Neuronal stem cell (in vitro differentiated cells): ENCODE data around the gene PDE5A.
"Not testable (repeated sequence)": the region's sequence is repeated elsewhere in the genome, so short reads cannot be mapped to it uniquely, and the experiment has no call there.

ENCODE experiments used
- DNase-seq: peaks from one replicate; pipeline ENCODE4 v3.0.0-alpha.2; 2013; ENCODE audit warnings: low spot score
- H2AFZ ChIP-seq: one replicate; pipeline ENCODE4 v1.6.1; 2013; ENCODE audit warnings: mild to moderate bottlenecking, low read length, inconsistent platforms
- H2AK5ac ChIP-seq: 2 replicates; pipeline ENCODE4 v1.6.1; 2013; ENCODE audit warnings: low read depth, mild to moderate bottlenecking, inconsistent platforms, low read length, moderate library complexity, mixed read lengths
- H2BK120ac ChIP-seq: 2 replicates; pipeline ENCODE4 v1.6.1; 2013; ENCODE audit warnings: low read depth, mild to moderate bottlenecking, inconsistent platforms, low read length, moderate library complexity, mixed read lengths
- H2BK12ac ChIP-seq: one replicate; pipeline ENCODE4 v1.6.1; 2013; ENCODE audit warnings: low read length, inconsistent platforms
- H2BK15ac ChIP-seq: 2 replicates; pipeline ENCODE4 v1.6.1; 2013; ENCODE audit warnings: mild to moderate bottlenecking, low read length, inconsistent platforms, mixed read lengths
- H2BK5ac ChIP-seq: one replicate; pipeline ENCODE4 v1.6.1; 2013; ENCODE audit warnings: inconsistent platforms, mild to moderate bottlenecking, low read length, moderate library complexity
- H3K14ac ChIP-seq: one replicate; pipeline ENCODE4 v1.6.1; 2013; ENCODE audit warnings: low read length, inconsistent platforms
- H3K18ac ChIP-seq: 2 replicates; pipeline ENCODE4 v1.6.1; 2013; ENCODE audit warnings: low read length, inconsistent platforms
- H3K23ac ChIP-seq: 2 replicates; pipeline ENCODE4 v1.6.1; 2013; ENCODE audit warnings: low read depth, mild to moderate bottlenecking, mixed read lengths, low read length, inconsistent platforms; ENCODE audit not compliant: poor library complexity
- H3K27ac ChIP-seq: replicated peaks from 3 replicates; pipeline ENCODE4 v1.5.1; 2013; ENCODE audit warnings: low read length, inconsistent platforms
- H3K27me3 ChIP-seq, 3 experiments: 2 replicates each; pipeline ENCODE4 v1.6.1; 2013; ENCODE audit warnings: low read length in 3 of 3, mild to moderate bottlenecking in 2 of 3, inconsistent platforms in 1 of 3, low read depth in 1 of 3, mixed read lengths in 1 of 3, moderate library complexity in 1 of 3; ENCODE audit not compliant: control insufficient read depth in 3 of 3, insufficient read depth in 3 of 3
- H3K36me3 ChIP-seq, 2 donors: replicated peaks in 1 of 2; 2 replicates each; pipeline ENCODE4 v1.6.1; 2013; ENCODE audit warnings: low read length in 2 of 2; ENCODE audit not compliant: control insufficient read depth in 2 of 2, insufficient read depth in 2 of 2
- H3K4ac ChIP-seq: 2 replicates; pipeline ENCODE4 v1.6.1; 2013; ENCODE audit warnings: inconsistent platforms, mild to moderate bottlenecking, low read length, moderate library complexity
- H3K4me1 ChIP-seq, 2 donors: 1 replicate in 1 of 2; 2 replicates in 1 of 2; pipeline ENCODE4 v1.6.1; 2013; ENCODE audit warnings: low read length in 2 of 2, low read depth in 1 of 2; ENCODE audit not compliant: control insufficient read depth in 2 of 2, insufficient read depth in 1 of 2
- H3K4me2 ChIP-seq: one replicate; pipeline ENCODE4 v1.6.1; 2013; ENCODE audit warnings: mild to moderate bottlenecking, low read length, inconsistent platforms; ENCODE audit not compliant: insufficient read depth, poor library complexity, severe bottlenecking
- H3K4me3 ChIP-seq, 2 donors: 2 replicates each; pipeline ENCODE4 v1.5.1; 2013; ENCODE audit warnings: low read length in 2 of 2, mild to moderate bottlenecking in 2 of 2, inconsistent platforms in 1 of 2, moderate library complexity in 1 of 2
- H3K79me1 ChIP-seq: one replicate; pipeline ENCODE4 v1.6.1; 2013; ENCODE audit warnings: low read depth, mild to moderate bottlenecking, inconsistent platforms, low read length, moderate library complexity
- H3K9ac ChIP-seq: one replicate; pipeline ENCODE4 v1.6.1; 2013; ENCODE audit warnings: mild to moderate bottlenecking, low read depth, low read length, inconsistent platforms; ENCODE audit not compliant: poor library complexity
- H3K9me3 ChIP-seq, 2 donors: replicated peaks in 1 of 2; 2 replicates each; pipeline versions ENCODE3 to v1.6.1; 2013; ENCODE audit warnings: low read length in 2 of 2, mild to moderate bottlenecking in 2 of 2, inconsistent platforms in 1 of 2, low read depth in 1 of 2, mixed read lengths in 1 of 2, moderate library complexity in 1 of 2; ENCODE audit not compliant: control insufficient read depth in 2 of 2, insufficient read depth in 1 of 2
- H4K8ac ChIP-seq: one replicate; pipeline ENCODE4 v1.6.1; 2013; ENCODE audit warnings: low read depth, mild to moderate bottlenecking, inconsistent platforms, low read length, moderate library complexity
- H4K91ac ChIP-seq: one replicate; pipeline ENCODE4 v1.6.1; 2013; ENCODE audit warnings: low read length, low read depth, mild to moderate bottlenecking, inconsistent platforms; ENCODE audit not compliant: poor library complexity
- WGBS, 2 donors: extraction: QIAGEN DNeasy Blood & Tissue Kit; methylation state at CpG; one replicate each; pipeline ENCODE4 v1.1.7; 2013; ENCODE audit warnings: missing lambda C conversion rate in 2 of 2, mixed read lengths in 1 of 2; ENCODE audit not compliant: insufficient read length in 2 of 2, insufficient replicate concordance in 1 of 2; ENCODE audit errors: extremely low coverage in 2 of 2; 5-methylcytosine and 5-hydroxymethylcytosine counted together

Gene PDE5A

DNA sequence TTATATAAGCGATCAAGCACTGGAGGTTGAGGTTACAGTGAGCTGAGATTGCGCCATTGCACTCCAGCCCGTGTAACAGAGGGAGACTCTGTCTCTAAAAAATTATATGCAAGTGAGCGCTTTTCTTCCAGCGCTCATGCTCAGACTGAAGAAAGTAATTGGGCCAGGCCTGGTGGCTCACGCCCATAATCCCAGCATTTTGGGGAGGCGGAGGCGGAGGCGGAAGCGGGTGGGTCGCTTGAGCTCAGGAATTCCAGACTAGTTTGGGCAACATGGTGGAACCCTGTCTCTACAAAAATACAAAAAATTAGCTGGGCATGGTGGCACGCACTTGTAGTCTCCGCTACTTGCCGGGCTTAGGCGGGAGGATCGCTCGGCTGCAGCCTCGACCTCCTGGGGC, 172.9 kb downstream of the PDE5A start:
- not testable (repeated sequence) for H3K4me1 ChIP-seq, H4K91ac ChIP-seq, H2BK15ac ChIP-seq, H3K79me1 ChIP-seq, H3K18ac ChIP-seq, H2BK5ac ChIP-seq, DNase-seq, H3K36me3 ChIP-seq, H3K4ac ChIP-seq, H4K8ac ChIP-seq, H2AK5ac ChIP-seq, H3K9me3 ChIP-seq, H3K9ac ChIP-seq, H2BK120ac ChIP-seq, H3K4me2 ChIP-seq, H2BK12ac ChIP-seq, H3K23ac ChIP-seq, H3K27ac ChIP-seq, H3K14ac ChIP-seq, H2AFZ ChIP-seq, H3K27me3 ChIP-seq
- WGBS, 2 donors, result no CpG with 5 or more reads among the region's 18 CpGs
- peak overlapping the region in 1 of 2 donors; percentile 34 for H3K4me3 ChIP-seq

DNA sequence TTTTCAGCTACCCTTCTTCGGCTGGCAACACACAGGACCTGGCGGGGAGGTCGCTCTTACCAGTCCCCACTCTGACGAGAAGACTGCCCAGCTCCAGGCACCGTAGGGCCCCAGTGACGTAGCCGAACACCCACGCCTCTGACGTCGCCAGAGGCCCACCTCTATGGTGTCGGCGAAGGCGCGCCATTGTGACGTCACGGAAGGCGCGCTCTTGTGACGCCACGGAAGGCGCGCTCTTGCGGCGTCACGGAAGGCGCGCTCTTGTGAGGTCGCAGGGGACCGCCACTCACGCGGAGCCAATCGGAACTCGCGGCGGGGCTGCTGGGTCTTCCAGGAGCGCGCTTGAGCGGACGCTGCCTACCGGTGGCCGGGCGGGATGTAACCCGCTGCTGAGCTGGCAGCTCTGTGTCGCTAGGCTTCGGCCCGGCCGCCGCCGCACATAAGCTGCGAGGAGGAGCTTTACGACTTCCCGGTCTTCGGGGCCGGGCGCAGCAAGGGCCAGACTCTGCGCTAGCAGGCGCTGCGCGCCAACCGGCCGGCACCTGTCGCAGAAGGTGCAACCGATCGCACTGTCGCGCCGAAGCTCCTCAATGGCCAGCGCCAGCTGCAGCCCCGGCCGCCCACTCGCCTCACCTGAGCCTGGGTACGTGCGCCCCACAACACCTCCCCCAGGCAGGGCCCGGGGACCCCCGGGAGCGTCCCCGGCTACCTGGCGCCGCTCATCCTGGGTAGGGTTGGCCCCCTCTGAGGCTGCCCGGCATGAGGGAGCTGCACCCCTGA, 173.9 kb downstream of the PDE5A start:
- Histone ChIP-seq H2AFZ (peak overlapping the region; percentile 84), H3K23ac (peak overlapping the region; percentile 44), H3K4me3 (peak overlapping the region; percentile 57 to 84), H4K8ac (peak overlapping the region; percentile 65), H3K4me2 (peak overlapping the region; percentile 54), H3K9ac (peak overlapping the region; percentile 81), H3K27ac (peak overlapping the region; percentile 56)
- H2BK120ac ChIP-seq, H2BK15ac ChIP-seq, H3K4me1 ChIP-seq, H3K14ac ChIP-seq, H2BK5ac ChIP-seq, H3K18ac ChIP-seq, H3K27me3 ChIP-seq, H2BK12ac ChIP-seq, H3K79me1 ChIP-seq, H3K36me3 ChIP-seq, H4K91ac ChIP-seq, H3K4ac ChIP-seq, H3K9me3 ChIP-seq, H2AK5ac ChIP-seq: not testable (repeated sequence)
- no CpG with 5 or more reads among the region's 80 CpGs for WGBS, 2 donors
- DNase-seq, result peak; percentile 98

- H4K91ac ChIP-seq, H3K9me3 ChIP-seq, H3K23ac ChIP-seq, H3K27me3 ChIP-seq, H4K8ac ChIP-seq, H3K14ac ChIP-seq, H2BK120ac ChIP-seq, DNase-seq, H2BK5ac ChIP-seq, H3K18ac ChIP-seq, H3K9ac ChIP-seq, H2AK5ac ChIP-seq, H3K4me1 ChIP-seq, H3K4ac ChIP-seq, H2BK12ac ChIP-seq, H3K27ac ChIP-seq, H3K36me3 ChIP-seq, H2BK15ac ChIP-seq, H3K79me1 ChIP-seq: not testable (repeated sequence)
- Histone ChIP-seq H3K4me3 (peak overlapping the region; percentile 57 to 84), H2AFZ (peak overlapping the region; percentile 84), H3K4me2 (peak overlapping the region; percentile 37)
- whole genome bisulfite sequencing, 2 donors, result no CpG with 5 or more reads among the region's 7 CpGs
These were observed 174.5 kb downstream of the PDE5A start for GRCh38 chr4:119454151-119454490.

GRCh38 chr4:119453286-119453685, 175.3 kb downstream of the PDE5A start:
- H2BK5ac ChIP-seq, H4K91ac ChIP-seq, H2AFZ ChIP-seq, H3K27ac ChIP-seq, H4K8ac ChIP-seq, H3K4me1 ChIP-seq, H3K4ac ChIP-seq, H3K27me3 ChIP-seq, H3K9me3 ChIP-seq, H3K79me1 ChIP-seq, H2BK15ac ChIP-seq, H3K23ac ChIP-seq, H3K4me2 ChIP-seq, H3K9ac ChIP-seq, H3K18ac ChIP-seq, H3K36me3 ChIP-seq, DNase-seq, H2BK120ac ChIP-seq, H2AK5ac ChIP-seq, H3K14ac ChIP-seq, H2BK12ac ChIP-seq, H3K4me3 ChIP-seq: not testable (repeated sequence)
- no CpG with 5 or more reads among the region's 9 CpGs for WGBS, 2 donors
